Stimulated activated CD8-positive, alpha-beta memory T cell treated with anti-CD3 and anti-CD28 coated beads, Interleukin-7, amount 100 ng/mL, for 48 hours (primary cell): ENCODE measurements around the gene L3MBTL4.
"Not testable (repeated sequence)": the region's sequence is repeated elsewhere in the genome, so short reads cannot be mapped to it uniquely, and the experiment has no call there.

Source experiments
- DNase-seq, 2 donors: peaks; one replicate each; pipeline ENCODE4 v3.0.0-alpha.2; 2020; ENCODE audit warnings: low read depth in 1 of 2; ENCODE audit errors: extremely low read depth in 1 of 2

The L3MBTL4 gene

GRCh38 chr18:6414723-6415417 is at the start of gene L3MBTL4:
Gene L3MBTL4 (minus strand): TSS chr18:6414911. CDS start chr18:6311625, 103,286 bp downstream.
- DNase-seq: no peak

GRCh38 chr18:6452194-6452593 is 37.5 kb upstream of the L3MBTL4 start:
- no peak for DNase-seq

- no peak for DNase-seq
Observed at GRCh38 chr18:6449213-6449612, 34.5 kb upstream of the L3MBTL4 start.

GRCh38 chr18:6444466-6445228 is 29.9 kb upstream of the L3MBTL4 start:
- no peak for DNase-seq

GRCh38 chr18:6441200-6441599 is 26.5 kb upstream of the L3MBTL4 start:
- no peak for DNase-seq

GRCh38 chr18:6437937-6438818 is 23.5 kb upstream of the L3MBTL4 start:
- DNase-seq: no peak

- DNase-seq: no peak
Observed at GRCh38 chr18:6435731-6436130, 21.0 kb upstream of the L3MBTL4 start.

- DNase-seq: no peak
Observed at GRCh38 chr18:6434987-6435709, 20.4 kb upstream of the L3MBTL4 start.

- no peak for DNase-seq
Observed at GRCh38 chr18:6434481-6434880, 19.8 kb upstream of the L3MBTL4 start.

GRCh38 chr18:6431659-6432318 is 17.1 kb upstream of the L3MBTL4 start:
- no peak for DNase-seq

GRCh38 chr18:6428851-6429395 is 14.2 kb upstream of the L3MBTL4 start:
- DNase-seq: no peak

- DNase-seq: no peak
Observed at GRCh38 chr18:6427286-6427685, 12.6 kb upstream of the L3MBTL4 start.

GRCh38 chr18:6423289-6423688 is 8.6 kb upstream of the L3MBTL4 start:
- no peak for DNase-seq

- peak in 1 of 2 donors; percentile 4 for DNase-seq
Observed at GRCh38 chr18:6414118-6414722, 491 bp downstream of the L3MBTL4 start.

GRCh38 chr18:6413579-6414117 is 1.1 kb downstream of the L3MBTL4 start:
- no peak for DNase-seq

- no peak for DNase-seq
Observed at GRCh38 chr18:6412933-6413472, 1.7 kb downstream of the L3MBTL4 start.

GRCh38 chr18:6411382-6411781 is 3.3 kb downstream of the L3MBTL4 start:
- no peak for DNase-seq

- no peak for DNase-seq
Observed at GRCh38 chr18:6409933-6410332, 4.8 kb downstream of the L3MBTL4 start.

- DNase-seq: not testable (repeated sequence)
Observed at GRCh38 chr18:6408543-6408942, 6.2 kb downstream of the L3MBTL4 start.
